WTC11 (cell line): ENCODE measurements around the gene APOBEC3G.

Experiments
- ATF3 ChIP-seq: sonication (generic); formaldehyde crosslinking; conservative IDR thresholded peaks from 2 replicates; pipeline ENCODE4 v1.8.1; 2022; ENCODE audit warnings: mild to moderate bottlenecking, missing genetic modification reagents
- CTCF ChIP-seq: fragments of 200-600 bp; IDR thresholded peaks from 2 replicates; pipeline ENCODE4 v1.8.0; 2022; ENCODE audit warnings: antibody characterized with exemption
- FOXK1 ChIP-seq: sonication (generic); formaldehyde crosslinking; IDR thresholded peaks from 2 replicates; pipeline ENCODE4 v1.8.0; 2022; ENCODE audit warnings: mild to moderate bottlenecking, moderate library complexity, missing genetic modification reagents
- MAX ChIP-seq: sonication (generic); formaldehyde crosslinking; IDR thresholded peaks from 2 replicates; pipeline ENCODE4 v1.8.0; 2022; ENCODE audit warnings: mild to moderate bottlenecking, missing genetic modification reagents
- RELA ChIP-seq: sonication (generic); formaldehyde crosslinking; IDR thresholded peaks from 2 replicates; pipeline ENCODE4 v1.8.1; 2022; ENCODE audit warnings: missing genetic modification reagents, mild to moderate bottlenecking, borderline replicate concordance
- SP1 ChIP-seq: sonication (generic); formaldehyde crosslinking; conservative IDR thresholded peaks from 2 replicates; pipeline ENCODE4 v1.8.1; 2022; ENCODE audit warnings: missing genetic modification reagents
- STAT6 ChIP-seq: sonication (generic); formaldehyde crosslinking; conservative IDR thresholded peaks from 2 replicates; pipeline ENCODE4 v1.8.1; 2023; ENCODE audit warnings: mild to moderate bottlenecking, low read depth, missing genetic modification reagents, moderate library complexity
- TCF7 ChIP-seq: sonication (generic); formaldehyde crosslinking; IDR thresholded peaks from 2 replicates; pipeline ENCODE4 v1.8.0; 2022; ENCODE audit warnings: mild to moderate bottlenecking, low read depth, missing genetic modification reagents, moderate library complexity
- TP53 ChIP-seq: sonication (generic); formaldehyde crosslinking; IDR thresholded peaks from 2 replicates; pipeline ENCODE4 v1.8.1; 2023; ENCODE audit warnings: mild to moderate bottlenecking, missing genetic modification reagents
- ZBTB21 ChIP-seq: sonication (generic); formaldehyde crosslinking; IDR thresholded peaks from 2 replicates; pipeline ENCODE4 v1.8.1; 2023; ENCODE audit warnings: mild to moderate bottlenecking, missing genetic modification reagents, borderline replicate concordance
- ZNF232 ChIP-seq: sonication (generic); formaldehyde crosslinking; IDR thresholded peaks from 2 replicates; pipeline ENCODE4 v1.8.0; 2022; ENCODE audit warnings: mild to moderate bottlenecking, missing genetic modification reagents
- ZNF416 ChIP-seq: fragments of 250-450 bp; sonication (Bioruptor Pico); IDR thresholded peaks from 2 replicates; pipeline ENCODE4 v1.9.0; 2021; ENCODE audit warnings: mild to moderate bottlenecking, inconsistent platforms
- TF ChIP-seq, protein P1 (sequence below): sonication (generic); formaldehyde crosslinking; IDR thresholded peaks from 2 replicates; pipeline ENCODE4 v1.8.1; 2022; ENCODE audit warnings: mild to moderate bottlenecking, moderate library complexity, missing genetic modification reagents
- TF ChIP-seq, protein P2 (sequence below): sonication (generic); formaldehyde crosslinking; IDR thresholded peaks from 2 replicates; pipeline ENCODE4 v1.8.1; 2023; ENCODE audit warnings: mild to moderate bottlenecking, missing genetic modification reagents

GRCh38 chr22:39028281-39028680, 48.8 kb upstream of the APOBEC3G start:
- no peak for TF ChIP-seq TCF7 (CRISPR knock-in tag)
- TF ChIP-seq TP53: no peak
- TF ChIP-seq STAT6 (CRISPR knock-in tag): no peak
- no peak for TF ChIP-seq RELA
- TF ChIP-seq CTCF: no peak
- TF ChIP-seq SP1: no peak
- no peak for TF ChIP-seq ATF3
- no peak for TF ChIP-seq ZNF416 (CRISPR knock-in tag)
- TF ChIP-seq, protein P1, sequence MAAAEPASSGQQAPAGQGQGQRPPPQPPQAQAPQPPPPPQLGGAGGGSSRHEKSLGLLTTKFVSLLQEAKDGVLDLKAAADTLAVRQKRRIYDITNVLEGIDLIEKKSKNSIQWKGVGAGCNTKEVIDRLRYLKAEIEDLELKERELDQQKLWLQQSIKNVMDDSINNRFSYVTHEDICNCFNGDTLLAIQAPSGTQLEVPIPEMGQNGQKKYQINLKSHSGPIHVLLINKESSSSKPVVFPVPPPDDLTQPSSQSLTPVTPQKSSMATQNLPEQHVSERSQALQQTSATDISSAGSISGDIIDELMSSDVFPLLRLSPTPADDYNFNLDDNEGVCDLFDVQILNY (CRISPR knock-in tag): no peak
- no peak for TF ChIP-seq FOXK1 (CRISPR knock-in tag)
- TF ChIP-seq, protein P2, sequence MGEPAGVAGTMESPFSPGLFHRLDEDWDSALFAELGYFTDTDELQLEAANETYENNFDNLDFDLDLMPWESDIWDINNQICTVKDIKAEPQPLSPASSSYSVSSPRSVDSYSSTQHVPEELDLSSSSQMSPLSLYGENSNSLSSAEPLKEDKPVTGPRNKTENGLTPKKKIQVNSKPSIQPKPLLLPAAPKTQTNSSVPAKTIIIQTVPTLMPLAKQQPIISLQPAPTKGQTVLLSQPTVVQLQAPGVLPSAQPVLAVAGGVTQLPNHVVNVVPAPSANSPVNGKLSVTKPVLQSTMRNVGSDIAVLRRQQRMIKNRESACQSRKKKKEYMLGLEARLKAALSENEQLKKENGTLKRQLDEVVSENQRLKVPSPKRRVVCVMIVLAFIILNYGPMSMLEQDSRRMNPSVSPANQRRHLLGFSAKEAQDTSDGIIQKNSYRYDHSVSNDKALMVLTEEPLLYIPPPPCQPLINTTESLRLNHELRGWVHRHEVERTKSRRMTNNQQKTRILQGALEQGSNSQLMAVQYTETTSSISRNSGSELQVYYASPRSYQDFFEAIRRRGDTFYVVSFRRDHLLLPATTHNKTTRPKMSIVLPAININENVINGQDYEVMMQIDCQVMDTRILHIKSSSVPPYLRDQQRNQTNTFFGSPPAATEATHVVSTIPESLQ (CRISPR knock-in tag): no peak
- no peak for TF ChIP-seq ZBTB21 (CRISPR knock-in tag)
- no peak for TF ChIP-seq ZNF232 (CRISPR knock-in tag)
- TF ChIP-seq MAX (CRISPR knock-in tag): no peak
